Mononuclear cell (primary cell): ENCODE results near the gene MAFF. TPM values are rescaled to one million over a fixed set of nuclear protein-coding genes. Genes with fewer than 3 reads are reported as not detected.

Experiments used
- H3K27me3 ChIP-seq: 2 replicates; pipeline ENCODE4 v1.6.0; 2011; ENCODE audit warnings: low read length, control low read depth; ENCODE audit not compliant: insufficient read depth
- H3K4me1 ChIP-seq: 2 replicates; pipeline ENCODE4 v1.5.1; 2011; ENCODE audit warnings: mild to moderate bottlenecking, low read length, control low read depth; ENCODE audit not compliant: insufficient read depth
- H3K4me3 ChIP-seq: 2 replicates; pipeline ENCODE4 v1.5.1; 2011; ENCODE audit warnings: mild to moderate bottlenecking, low read length, moderate library complexity
- H3K9me3 ChIP-seq: 2 replicates; pipeline ENCODE4 v1.5.1; 2011; ENCODE audit warnings: low read depth, mild to moderate bottlenecking, control low read depth, low read length
- total RNA-seq: library from RNA; depleted of rRNA; stranded (reverse); fragments of >200 nt; gene quantifications from one replicate; pipeline ENCODE4 v1.2.3, GENCODE V29; 2012

MAFF gene
- total RNA-seq, 1 donor = 37.3 TPM

DNA sequence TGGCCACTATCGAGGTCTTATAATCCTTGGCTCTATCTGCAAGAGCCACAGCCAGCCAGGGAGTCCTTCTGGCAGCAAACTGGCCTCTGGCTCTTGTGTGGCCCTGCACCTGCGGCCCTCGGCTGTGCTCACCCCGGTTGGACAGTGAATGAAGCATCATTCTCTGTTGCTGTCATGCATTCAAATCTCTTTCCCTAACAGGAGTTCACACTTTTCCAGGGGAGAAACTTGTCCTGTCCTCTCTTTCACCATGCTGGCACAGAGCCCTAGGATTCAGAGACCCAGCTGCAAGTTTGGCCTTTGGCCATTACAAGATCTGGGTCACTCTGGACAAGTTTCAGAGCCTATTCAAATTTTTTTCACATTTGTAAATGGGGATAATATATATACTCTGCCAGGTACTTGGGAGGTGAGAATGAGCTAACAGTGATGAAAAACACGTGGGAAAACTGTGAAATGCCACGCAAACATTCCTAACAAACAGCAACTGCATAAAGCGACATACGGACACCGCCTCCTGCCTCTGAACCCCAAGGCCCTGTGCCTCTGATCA, 36.8 kb downstream of the MAFF start:
- no peaks in the 10 kb centered on the region for H3K9me3 ChIP-seq
- no peaks in the 10 kb centered on the region for H3K4me1 ChIP-seq
- no peak overlapping the region for H3K4me3 ChIP-seq
- no peaks in the 10 kb centered on the region for H3K27me3 ChIP-seq

DNA sequence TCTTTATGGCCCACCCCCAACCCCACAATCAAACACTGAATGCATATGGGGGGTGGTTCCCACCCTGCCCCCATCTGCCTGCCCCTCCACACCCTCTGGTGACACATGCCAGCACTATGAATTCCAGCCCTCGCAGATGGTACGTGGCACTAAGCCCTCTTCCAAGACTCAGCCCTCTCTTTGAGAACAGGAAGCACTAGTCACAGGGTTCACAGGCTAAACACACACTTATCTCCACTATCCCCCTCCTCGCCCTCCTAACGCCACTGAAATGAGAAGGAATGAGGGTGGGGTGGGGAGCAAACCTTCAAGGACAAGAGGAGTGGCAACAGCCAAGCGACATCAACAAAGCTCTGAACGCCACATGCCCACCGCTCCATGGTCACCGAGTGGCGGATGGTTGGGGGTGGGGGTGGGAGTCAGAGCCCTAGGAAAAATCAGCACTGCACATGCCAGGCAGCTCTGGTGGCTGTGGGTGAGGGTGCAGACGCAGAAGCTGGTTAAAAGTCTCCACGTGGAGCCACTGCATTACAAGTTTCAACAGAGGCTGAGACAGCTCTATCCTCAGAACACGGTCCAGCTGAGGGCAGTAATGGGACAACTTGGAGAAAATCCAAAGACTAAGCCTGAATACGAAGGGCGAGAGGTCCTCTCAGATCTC, 37.4 kb downstream of the MAFF start:
- Histone ChIP-seq H3K9me3 (no peaks in the 10 kb centered on the region), H3K27me3 (no peaks in the 10 kb centered on the region), H3K4me1 (no peaks in the 10 kb centered on the region), H3K4me3 (no peak overlapping the region)

DNA sequence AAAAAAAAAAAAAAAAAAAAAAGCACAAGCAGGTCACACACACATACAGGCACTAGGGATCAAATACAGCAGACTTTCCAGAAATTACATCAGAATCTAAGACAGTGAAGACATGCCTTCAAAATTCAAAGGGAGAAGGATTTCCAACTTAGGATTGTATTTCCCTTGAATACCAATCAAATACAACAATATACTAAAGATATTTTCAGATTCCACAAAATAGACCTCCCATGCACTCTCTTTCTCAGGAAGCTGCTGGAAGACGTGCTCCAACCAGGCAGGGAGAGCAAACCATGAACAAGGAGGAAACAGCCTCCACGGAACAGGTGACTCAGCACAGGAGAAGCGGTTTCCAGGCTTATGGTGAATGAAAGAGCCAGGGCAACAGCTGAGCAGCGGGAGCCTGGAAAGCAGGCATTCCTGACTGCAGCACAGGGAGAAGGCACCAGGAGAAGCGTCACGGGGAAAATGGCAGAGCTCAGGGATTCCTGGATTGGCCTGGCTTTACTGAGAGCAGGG, 39.0 kb downstream of the MAFF start:
- Histone ChIP-seq H3K27me3 (no peaks in the 10 kb centered on the region), H3K4me3 (no peak overlapping the region), H3K9me3 (no peaks in the 10 kb centered on the region)

DNA sequence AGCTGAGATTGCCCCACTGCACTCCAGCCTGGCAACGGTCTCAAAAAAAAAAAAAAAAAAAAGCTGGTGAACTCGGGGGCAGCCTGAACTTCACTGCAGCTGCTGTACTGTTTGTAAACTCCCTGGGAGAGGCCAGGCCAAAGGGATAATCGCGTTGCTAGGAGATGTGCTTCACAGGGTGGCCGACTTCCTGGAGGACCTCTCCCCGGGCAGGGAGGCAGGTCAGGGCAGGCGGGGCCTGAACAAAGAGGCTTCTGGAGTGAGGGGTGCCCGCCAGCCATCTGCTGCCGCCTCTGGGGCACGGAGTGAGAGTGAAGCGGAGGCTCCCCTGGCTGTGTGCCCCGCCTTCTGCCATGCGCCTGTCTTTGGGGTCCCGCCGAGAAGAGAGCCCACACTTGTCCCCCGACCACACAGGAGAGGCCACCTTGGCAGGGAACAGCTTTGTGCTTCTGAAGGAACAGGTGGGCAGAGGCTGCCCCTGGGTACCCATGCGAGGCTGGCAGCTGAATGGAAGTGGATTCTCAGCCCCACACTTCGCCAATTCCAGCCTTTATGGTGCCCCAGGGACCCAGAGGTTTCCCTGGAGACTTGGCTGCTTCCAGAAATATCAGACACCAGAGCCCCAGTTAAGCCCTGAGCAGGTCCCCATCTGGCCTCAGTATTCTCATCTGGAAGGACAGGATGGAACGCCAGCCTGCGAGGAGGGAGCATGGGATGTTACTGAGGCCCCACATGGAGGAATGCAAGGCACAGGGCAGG, 41.4 kb downstream of the MAFF start:
- Histone ChIP-seq H3K4me1 (no peaks in the 10 kb centered on the region), H3K4me3 (no peak overlapping the region), H3K27me3 (no peaks in the 10 kb centered on the region), H3K9me3 (no peaks in the 10 kb centered on the region)

More for the DNA sequence above, 39.0 kb downstream of the MAFF start:
- no peaks in the 10 kb centered on the region for H3K4me1 ChIP-seq

- no peaks in the 10 kb centered on the region for H3K9me3 ChIP-seq
- H3K4me3 ChIP-seq = no peak overlapping the region
- no peaks in the 10 kb centered on the region for H3K27me3 ChIP-seq
- no peaks in the 10 kb centered on the region for H3K4me1 ChIP-seq
Measured at GRCh38 chr22:38244106-38244505, 42.3 kb downstream of the MAFF start.

DNA sequence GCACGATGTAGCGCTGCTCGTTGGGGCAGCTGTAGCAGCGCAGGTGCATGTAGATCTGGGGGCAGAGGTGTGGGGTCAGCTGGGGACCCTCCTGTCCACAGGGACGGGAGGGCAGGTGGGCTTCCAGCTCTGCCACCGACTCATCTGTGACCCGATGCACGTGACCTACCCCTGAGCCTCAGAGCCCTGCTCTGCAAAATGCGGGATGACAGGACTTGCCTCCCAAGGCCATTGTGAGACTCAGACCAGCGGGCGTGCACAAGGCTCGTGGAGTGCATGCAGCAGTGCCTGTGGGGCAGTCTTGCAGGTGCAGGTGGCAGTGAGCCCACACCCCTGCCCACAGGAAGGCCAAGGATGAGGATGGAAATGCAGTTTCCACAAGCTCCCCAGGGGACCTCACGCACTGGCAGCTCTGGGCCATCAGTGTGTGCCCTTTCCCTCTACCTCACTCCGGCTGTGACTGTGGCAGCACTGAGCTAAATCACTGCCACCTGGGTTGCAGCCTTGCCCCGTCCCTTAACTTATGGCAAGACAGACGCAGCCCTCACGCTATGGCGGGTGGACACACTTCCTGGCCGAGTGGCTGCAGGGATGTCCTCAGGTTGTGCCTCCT, 44.4 kb downstream of the MAFF start:
- no peaks in the 10 kb centered on the region for H3K9me3 ChIP-seq
- H3K4me1 ChIP-seq = peaks cover 6% of the 10 kb centered on the region
- no peaks in the 10 kb centered on the region for H3K27me3 ChIP-seq
- H3K4me3 ChIP-seq = no peak overlapping the region

- Histone ChIP-seq H3K27me3 (no peaks in the 10 kb centered on the region), H3K9me3 (no peaks in the 10 kb centered on the region), H3K4me3 (no peak overlapping the region), H3K4me1 (peaks cover 6% of the 10 kb centered on the region)
Measured at GRCh38 chr22:38246692-38247091, 44.9 kb downstream of the MAFF start.

GRCh38 chr22:38247713-38248112, 45.9 kb downstream of the MAFF start:
- Histone ChIP-seq H3K4me3 (no peak overlapping the region), H3K9me3 (no peaks in the 10 kb centered on the region), H3K27me3 (no peaks in the 10 kb centered on the region), H3K4me1 (peaks cover 6% of the 10 kb centered on the region)

GRCh38 chr22:38248280-38248679, 46.5 kb downstream of the MAFF start:
- no peaks in the 10 kb centered on the region for H3K9me3 ChIP-seq
- H3K4me3 ChIP-seq = no peak overlapping the region
- H3K27me3 ChIP-seq = no peaks in the 10 kb centered on the region
- peaks cover 6% of the 10 kb centered on the region for H3K4me1 ChIP-seq

- Histone ChIP-seq H3K27me3 (no peaks in the 10 kb centered on the region), H3K4me3 (no peak overlapping the region)
Measured at GRCh38 chr22:38249301-38249700, 47.5 kb downstream of the MAFF start.

DNA sequence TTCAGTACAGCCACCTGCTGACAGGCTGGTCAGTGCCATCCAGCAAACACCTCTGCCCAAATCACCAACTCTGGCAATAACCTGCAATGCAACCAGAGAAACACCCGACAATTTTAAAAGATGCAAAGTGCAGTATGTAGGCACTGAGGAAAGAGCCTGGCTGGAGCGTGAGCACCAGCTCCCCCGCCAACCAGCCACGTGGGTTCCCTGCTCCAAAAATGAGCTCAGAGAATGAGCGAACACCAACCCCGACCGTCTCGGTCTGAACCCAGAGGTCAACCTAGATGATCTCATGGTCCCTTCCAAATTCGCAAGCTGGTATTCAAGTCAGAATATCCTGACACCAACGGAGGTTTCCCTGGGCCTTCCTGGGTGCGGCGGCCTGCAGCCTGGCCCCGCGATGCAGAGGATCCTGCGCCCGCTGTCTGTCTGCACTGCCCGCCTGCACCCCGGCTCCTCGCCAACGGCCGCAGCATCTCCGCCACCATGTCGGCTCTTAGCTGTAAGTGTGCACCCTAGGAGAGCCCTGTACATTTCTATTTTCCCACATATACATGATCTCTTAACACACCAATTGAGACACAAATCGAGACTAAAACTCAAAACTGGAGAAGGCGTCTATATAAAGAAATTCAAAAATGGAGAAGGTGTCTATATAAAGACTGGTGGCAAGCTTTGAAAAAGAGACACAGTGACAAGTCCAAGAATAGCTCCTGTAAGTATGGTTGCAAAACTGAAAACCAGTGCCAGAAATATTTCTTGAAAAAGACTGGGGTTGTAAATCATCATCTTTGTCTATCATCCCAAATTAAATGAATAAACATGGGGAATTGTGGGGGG, 48.2 kb downstream of the MAFF start:
- Histone ChIP-seq H3K27me3 (no peaks in the 10 kb centered on the region), H3K9me3 (no peaks in the 10 kb centered on the region), H3K4me3 (no peak overlapping the region), H3K4me1 (peaks cover 6% of the 10 kb centered on the region)

More at GRCh38 chr22:38249301-38249700, 47.5 kb downstream of the MAFF start:
- Histone ChIP-seq H3K9me3 (no peaks in the 10 kb centered on the region), H3K4me1 (peaks cover 6% of the 10 kb centered on the region)

GRCh38 chr22:38250643-38251340, 49.0 kb downstream of the MAFF start:
- Histone ChIP-seq H3K4me1 (peaks cover 6% of the 10 kb centered on the region), H3K4me3 (no peak overlapping the region), H3K9me3 (no peaks in the 10 kb centered on the region), H3K27me3 (no peaks in the 10 kb centered on the region)

DNA sequence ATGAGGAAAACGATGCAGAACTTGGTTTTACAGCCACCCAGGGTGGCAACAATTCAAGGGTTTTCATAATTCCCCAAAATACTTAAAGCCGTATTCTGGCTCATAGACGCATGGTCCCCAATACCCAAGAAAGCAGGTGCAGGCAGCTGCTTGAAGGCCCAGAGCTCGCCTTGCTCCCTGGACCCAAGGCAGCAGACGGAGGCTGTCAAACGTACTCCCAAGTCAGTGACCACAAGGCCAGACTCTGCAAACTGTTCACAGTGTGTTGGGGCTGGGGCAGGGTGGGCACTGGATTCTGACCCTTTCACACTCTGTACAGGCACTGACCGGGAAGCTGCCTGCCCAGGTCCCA, 49.5 kb downstream of the MAFF start:
- no peaks in the 10 kb centered on the region for H3K9me3 ChIP-seq

DNA sequence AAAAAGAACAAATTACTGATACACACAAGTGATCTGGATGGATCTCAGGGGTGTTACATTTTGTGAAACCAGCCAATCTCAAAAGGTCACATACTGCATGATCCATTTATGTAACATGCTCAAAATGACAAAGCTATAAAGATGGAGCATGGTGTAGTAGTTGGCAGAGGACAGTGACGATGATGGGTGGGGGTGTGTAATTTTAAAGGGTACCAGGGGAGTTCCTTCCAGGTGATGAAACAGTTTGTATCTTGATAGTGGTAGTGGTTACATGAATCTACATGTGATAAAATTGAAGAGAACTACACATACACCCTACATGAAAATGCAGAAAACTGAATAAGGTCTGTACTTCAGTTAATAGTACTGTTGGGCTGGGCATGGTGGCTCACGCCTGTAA, 53.9 kb downstream of the MAFF start:
- Histone ChIP-seq H3K9me3 (no peaks in the 10 kb centered on the region), H3K27me3 (no peaks in the 10 kb centered on the region), H3K4me3 (no peak overlapping the region), H3K4me1 (peaks cover 35% of the 10 kb centered on the region)

More for the DNA sequence above, 49.5 kb downstream of the MAFF start:
- H3K27me3 ChIP-seq = no peaks in the 10 kb centered on the region
- H3K4me1 ChIP-seq = peaks cover 6% of the 10 kb centered on the region
- no peak overlapping the region for H3K4me3 ChIP-seq
